K562 (cell line): ENCODE data around the gene FAM219B. TPM values are rescaled to one million over a fixed set of nuclear protein-coding genes. Genes with fewer than 3 reads are reported as not detected.

Experiments used
- ARID3A ChIP-seq: IDR thresholded peaks from 2 replicates; pipeline ENCODE4 v1.6.1; 2012; ENCODE audit warnings: low read depth, low read length, improper control_type of control experiment, borderline replicate concordance
- CBX2 ChIP-seq: fragments of 200-600 bp; sonication (generic); IDR thresholded peaks from one replicate; pipeline ENCODE4 v1.6.1; 2012; ENCODE audit warnings: mild to moderate bottlenecking, low read length, inconsistent platforms; ENCODE audit not compliant: insufficient read depth, poor library complexity, severe bottlenecking
- GTF3C2 ChIP-seq: IDR thresholded peaks from 3 replicates; pipeline ENCODE4 v1.6.1; 2011; ENCODE audit warnings: borderline replicate concordance, mild to moderate bottlenecking, moderate library complexity; ENCODE audit not compliant: insufficient read length; ENCODE audit errors: extremely low read depth
- HMGN3 ChIP-seq: IDR thresholded peaks from 2 replicates; pipeline ENCODE4 v1.6.1; 2011; ENCODE audit warnings: borderline replicate concordance, low read depth, mild to moderate bottlenecking, mixed read lengths, low read length; ENCODE audit not compliant: insufficient read length; ENCODE audit errors: extremely low read depth
- MAFG ChIP-seq: fragments of 450-650 bp; conservative IDR thresholded peaks from 2 replicates; pipeline ENCODE4 v1.6.1; 2016; ENCODE audit warnings: missing genetic modification characterization, missing compliant biosample characterization
- NBN ChIP-seq: fragments of 450-650 bp; IDR thresholded peaks from 2 replicates; pipeline ENCODE4 v1.6.1; 2016; ENCODE audit warnings: low read depth, mild to moderate bottlenecking
- NELFE ChIP-seq: IDR thresholded peaks from 2 replicates; pipeline ENCODE4 v1.6.1; 2011; ENCODE audit warnings: mild to moderate bottlenecking; ENCODE audit not compliant: insufficient read depth, insufficient read length
- PML ChIP-seq: IDR thresholded peaks from 2 replicates; pipeline ENCODE4 v1.6.1; 2012; ENCODE audit warnings: low read length, inconsistent platforms
- SMAD2 ChIP-seq: fragments of 150-350 bp; IDR thresholded peaks from 2 replicates; pipeline ENCODE4 v1.6.1; 2014; ENCODE audit warnings: low read depth, mild to moderate bottlenecking, low read length
- SMAD4 ChIP-seq: fragments of 250-450 bp; sonication (Bioruptor Pico); conservative IDR thresholded peaks from 2 replicates; pipeline ENCODE4 v1.8.0; 2021; ENCODE audit warnings: inconsistent platforms, mild to moderate bottlenecking, moderate library complexity
- SMARCB1 ChIP-seq: IDR thresholded peaks from 2 replicates; pipeline ENCODE4 v1.6.1; 2011; ENCODE audit warnings: improper control_type of control experiment, low read depth; ENCODE audit not compliant: insufficient read length
- TBP ChIP-seq: optimal IDR thresholded peaks from 2 replicates; pipeline ENCODE3; 2011; ENCODE audit warnings: low read depth, low read length, improper control_type of control experiment
- THRAP3 ChIP-seq: fragments of 450-650 bp; IDR thresholded peaks from 2 replicates; pipeline ENCODE4 v1.6.1; 2016; ENCODE audit warnings: mild to moderate bottlenecking, inconsistent platforms, borderline replicate concordance
- VEZF1 ChIP-seq: fragments of 200-800 bp; sonication (Bioruptor generic); IDR thresholded peaks from 2 replicates; pipeline ENCODE4 v1.6.1; 2017; ENCODE audit warnings: missing genetic modification characterization, missing compliant biosample characterization
- XRCC4 ChIP-seq: IDR thresholded peaks from one replicate; pipeline ENCODE4 v1.6.1; 2011; ENCODE audit not compliant: insufficient read depth, insufficient read length; ENCODE audit errors: extremely low read depth
- ZBTB2 ChIP-seq: fragments of 450-650 bp; IDR thresholded peaks from 2 replicates; pipeline ENCODE4 v1.6.1; 2016; ENCODE audit warnings: antibody characterized with exemption
- ZNF551 ChIP-seq: fragments of 250-450 bp; sonication (Bioruptor Pico); IDR thresholded peaks from 2 replicates; pipeline ENCODE4 v1.5.0; 2021; ENCODE audit warnings: mild to moderate bottlenecking, moderate library complexity
- ZNF655 ChIP-seq: fragments of 250-450 bp; sonication (Bioruptor Pico); IDR thresholded peaks from 2 replicates; pipeline ENCODE4 v1.5.0; 2021
- polyA plus RNA-seq, 8 experiments: library from polyadenylated mRNA; depleted of rRNA in 4 of 8; stranded (reverse) in 5 of 8; unstranded in 3 of 8; fragments of >200 nt; fragmentation: Nextera tagmentation in 2 of 8; fragmentation: Illumina TruSeq in 1 of 8; extraction: Ambion mirVana in 2 of 8; extraction: Trizol in 1 of 8; gene quantifications; 2 replicates each; pipeline versions ENCODE4 v1.2.1 to v1.2.3, GENCODE V29; 2011 to 2014; ENCODE audit warnings: inconsistent platforms in 1 of 8, missing spikeins in 1 of 8
- total RNA-seq, 7 experiments: library from RNA; depleted of rRNA in 6 of 7; stranded (reverse); fragments of >200 nt in 6 of 7; fragmentation: Illumina TruSeq in 2 of 7; extraction: Trizol in 2 of 7; gene quantifications; 2 replicates each; pipeline versions ENCODE4 v1.2.1 to v1.2.3, GENCODE V29; 2011 to 2021; ENCODE audit warnings: low replicate concordance in 1 of 7

Gene FAM219B
- total and polyA plus RNA-seq, 9 of the 15 experiments (the other 6 are each of a cell fraction or from before 2014, with no cell fraction given) = 6.8 to 50.4 (median 29.4) TPM

- no peak; the same call in 1 of the 2 replicates for TF ChIP-seq VEZF1
- no peak for TF ChIP-seq NBN
- no peak for TF ChIP-seq CBX2
- TF ChIP-seq NELFE = no peak
- TF ChIP-seq MAFG (tag) = no peak
- TF ChIP-seq XRCC4 = no peak
- TF ChIP-seq SMAD2 = no peak
- no peak for TF ChIP-seq TBP
- TF ChIP-seq ZNF551 (CRISPR knock-in tag) = no peak
- peak; percentile 89 for TF ChIP-seq SMAD4
- TF ChIP-seq HMGN3 = no peak
- 0 out of 2 replicates have a peak, but pooled peaks have one; percentile 35 for TF ChIP-seq ZBTB2
- TF ChIP-seq ZNF655 = no peak
- no peak for TF ChIP-seq ARID3A
- TF ChIP-seq SMARCB1 = no peak
- TF ChIP-seq THRAP3 = no peak
- no peak for TF ChIP-seq GTF3C2
- no peak for TF ChIP-seq PML
Measured at GRCh38 chr15:74955796-74956647, 49.4 kb upstream of the FAM219B start (continued).
